Stimulated activated CD8-positive, alpha-beta memory T cell treated with anti-CD3 and anti-CD28 coated beads, Interleukin-15, amount 100 ng/mL, for 1 hour (primary cell): Measurements from ENCODE around the gene IL16.
"Not testable (repeated sequence)": the region's sequence is repeated elsewhere in the genome, so short reads cannot be mapped to it uniquely, and the experiment has no call there.

Experiments used
- DNase-seq: peaks from one replicate; pipeline ENCODE4 v3.0.0-alpha.2; 2020; ENCODE audit warnings: low read depth

IL16 gene

GRCh38 chr15:81313686-81314085 lies 117.0 kb downstream of the IL16 start:
- DNase-seq: no peak

- DNase-seq: no peak
Measured at GRCh38 chr15:81314378-81314777, 117.7 kb downstream of the IL16 start.

GRCh38 chr15:81315452-81316175 lies 118.9 kb downstream of the IL16 start:
- no peak for DNase-seq

- DNase-seq: no peak
Measured at GRCh38 chr15:81316267-81316666, 119.6 kb downstream of the IL16 start.

GRCh38 chr15:81317642-81318017 lies 121.0 kb downstream of the IL16 start:
- no peak for DNase-seq

GRCh38 chr15:81321667-81322066 lies 125.0 kb downstream of the IL16 start:
- no peak for DNase-seq

- no peak for DNase-seq
Measured at GRCh38 chr15:81322676-81323253, 126.1 kb downstream of the IL16 start.

GRCh38 chr15:81323559-81323943 lies 126.9 kb downstream of the IL16 start:
- no peak for DNase-seq

- DNase-seq: peak; percentile 91
Measured at GRCh38 chr15:81323944-81324881, 127.5 kb downstream of the IL16 start, which contains the start of gene STARD5. STARD5 (minus strand) TSS chr15:81324141; CDS start chr15:81324099, 42 bp downstream.

GRCh38 chr15:81326466-81327212 lies 130.0 kb downstream of the IL16 start:
- DNase-seq: no peak

GRCh38 chr15:81327516-81327915 lies 130.8 kb downstream of the IL16 start:
- no peak for DNase-seq

- DNase-seq: no peak
Measured at GRCh38 chr15:81329446-81329845, 132.8 kb downstream of the IL16 start.

GRCh38 chr15:81330366-81331090 lies 133.8 kb downstream of the IL16 start:
- DNase-seq: no peak

GRCh38 chr15:81331141-81331540 lies 134.5 kb downstream of the IL16 start:
- DNase-seq: not testable (repeated sequence)

- DNase-seq: no peak
Measured at GRCh38 chr15:81331600-81331999, 134.9 kb downstream of the IL16 start.

- no peak for DNase-seq
Measured at GRCh38 chr15:81332326-81332725, 135.6 kb downstream of the IL16 start.

- no peak for DNase-seq
Measured at GRCh38 chr15:81333363-81333762, 136.7 kb downstream of the IL16 start.

GRCh38 chr15:81334768-81335435 lies 138.2 kb downstream of the IL16 start:
- DNase-seq: no peak

- DNase-seq: no peak
Measured at GRCh38 chr15:81335631-81336030, 139.0 kb downstream of the IL16 start.

GRCh38 chr15:81336568-81336967 lies 139.9 kb downstream of the IL16 start:
- peak; percentile 9 for DNase-seq

- no peak for DNase-seq
Measured at GRCh38 chr15:81337241-81337640, 140.6 kb downstream of the IL16 start.
